Psoas muscle (tissue), 8 donors: Measurements from ENCODE around the gene CD34. TPM values are rescaled to one million over a fixed set of nuclear protein-coding genes. Genes with fewer than 3 reads are reported as not detected.

Source experiments
- ATAC-seq, 4 donors: fragments of 200-7000 bp; cut with Tn5 transposase; one replicate each; pipeline ENCODE4 v1.9.1; 2020; ENCODE audit warnings: moderate library complexity in 3 of 4, mild to moderate bottlenecking in 2 of 4
- DNase-seq, 2 donors: peaks; one replicate each; pipeline ENCODE4 v3.0.0-alpha.2; 2020
- H3K27ac ChIP-seq: fragments of 200-600 bp; one replicate; pipeline ENCODE4 v1.8.0; 2022
- H3K27me3 ChIP-seq, 3 donors: fragments of 200-600 bp in 1 of 3; one replicate each; pipeline versions ENCODE4 v1.6.1 to v1.8.0; 2013 to 2022; ENCODE audit warnings: low read length in 2 of 3, mild to moderate bottlenecking in 2 of 3, moderate library complexity in 1 of 3; ENCODE audit not compliant: insufficient read depth in 3 of 3
- H3K36me3 ChIP-seq, 2 donors: fragments of 200-600 bp in 1 of 2; one replicate each; pipeline versions ENCODE4 v1.6.1 to v1.8.0; 2013 to 2022; ENCODE audit warnings: low read depth in 1 of 2, mild to moderate bottlenecking in 1 of 2, moderate library complexity in 1 of 2; ENCODE audit not compliant: insufficient read depth in 1 of 2
- H3K4me1 ChIP-seq: fragments of 200-600 bp; one replicate; pipeline ENCODE4 v1.8.0; 2022
- H3K4me3 ChIP-seq: fragments of 200-600 bp; one replicate; pipeline ENCODE4 v1.8.0; 2022; ENCODE audit warnings: mild to moderate bottlenecking
- H3K9me3 ChIP-seq: fragments of 200-600 bp; one replicate; pipeline ENCODE4 v1.8.0; 2022
- WGBS, 3 donors: extraction: QIAGEN DNeasy Blood & Tissue Kit; methylation state at CpG; one replicate each; pipeline versions ENCODE4 v1.1.6 to v1.1.7; 2013; 5-methylcytosine and 5-hydroxymethylcytosine counted together
- intact Hi-C, 2 donors: fragments of 100-400 bp; cut with DNase I; formaldehyde crosslinking; loops; one replicate each; pipeline versions ENCODE4 v1.11.0 to v1.14.2; 2022
- polyA plus RNA-seq, 3 donors: library from polyadenylated mRNA; stranded (reverse); fragments of 200-250 nt; gene quantifications; one replicate each; pipeline ENCODE4 v1.2.3, GENCODE V29; 2013
- total RNA-seq, 4 donors: library from RNA; stranded (reverse); fragmentation: NEBNext Ultra II Directional in 2 of 4; extraction: Animal tissue kit (Norgen Biotek cat#: 25700) in 2 of 4; gene quantifications; one replicate each; pipeline versions ENCODE4 v1.2.1 to v1.2.4, GENCODE V29; 2021 to 2023
- TF ChIP-seq, protein P1 (sequence below): fragments of 200-600 bp; IDR thresholded peaks from one replicate; pipeline ENCODE4 v1.8.0; 2022; ENCODE audit warnings: antibody characterized with exemption
- donor health status: healthy with polysubstance abuse.
- donor health status: DM: no; HTN: no; CAD: no; lungs with moderate emphysema.
- donor health status: Bipolar disorder and iron deficiency.
- donor health status: healthy.
- donor health status: DM: yes; HTN: yes; CAD: no.
- donor health status: DM: no; HTN: no; CAD: no.
- donor health status: DM: no; HTN: no; CAD: no.
- donor health status: DM: yes; HTN: yes; CAD: no.

CD34 gene
- total and polyA plus RNA-seq, 7 donors: 14.4 to 61.1 (median 21.1) TPM

DNA sequence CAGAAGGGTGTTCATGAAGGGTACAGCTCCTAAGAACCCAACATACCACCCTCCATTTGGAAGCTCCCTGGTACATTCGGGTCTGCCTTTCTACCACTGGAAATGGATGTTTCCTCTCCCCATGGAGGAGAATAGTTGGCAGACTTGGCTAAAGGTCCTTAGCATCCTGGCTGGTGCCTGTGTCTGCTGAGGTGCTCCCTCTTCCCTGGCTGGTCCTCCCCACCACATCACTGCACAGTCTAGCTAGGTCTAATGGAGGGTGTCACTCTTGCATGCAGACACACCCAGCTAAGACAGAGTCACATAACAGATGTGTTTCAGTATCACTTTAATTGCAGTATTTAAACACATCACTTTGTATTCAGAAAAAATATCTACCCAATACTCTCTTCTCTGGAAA is 24.7 kb downstream of the CD34 start:
- ATAC-seq: no peak
- WGBS, 3 donors: 60 to 76% (median 63%) methylated on average over 1 of the region's 1 CpG

DNA sequence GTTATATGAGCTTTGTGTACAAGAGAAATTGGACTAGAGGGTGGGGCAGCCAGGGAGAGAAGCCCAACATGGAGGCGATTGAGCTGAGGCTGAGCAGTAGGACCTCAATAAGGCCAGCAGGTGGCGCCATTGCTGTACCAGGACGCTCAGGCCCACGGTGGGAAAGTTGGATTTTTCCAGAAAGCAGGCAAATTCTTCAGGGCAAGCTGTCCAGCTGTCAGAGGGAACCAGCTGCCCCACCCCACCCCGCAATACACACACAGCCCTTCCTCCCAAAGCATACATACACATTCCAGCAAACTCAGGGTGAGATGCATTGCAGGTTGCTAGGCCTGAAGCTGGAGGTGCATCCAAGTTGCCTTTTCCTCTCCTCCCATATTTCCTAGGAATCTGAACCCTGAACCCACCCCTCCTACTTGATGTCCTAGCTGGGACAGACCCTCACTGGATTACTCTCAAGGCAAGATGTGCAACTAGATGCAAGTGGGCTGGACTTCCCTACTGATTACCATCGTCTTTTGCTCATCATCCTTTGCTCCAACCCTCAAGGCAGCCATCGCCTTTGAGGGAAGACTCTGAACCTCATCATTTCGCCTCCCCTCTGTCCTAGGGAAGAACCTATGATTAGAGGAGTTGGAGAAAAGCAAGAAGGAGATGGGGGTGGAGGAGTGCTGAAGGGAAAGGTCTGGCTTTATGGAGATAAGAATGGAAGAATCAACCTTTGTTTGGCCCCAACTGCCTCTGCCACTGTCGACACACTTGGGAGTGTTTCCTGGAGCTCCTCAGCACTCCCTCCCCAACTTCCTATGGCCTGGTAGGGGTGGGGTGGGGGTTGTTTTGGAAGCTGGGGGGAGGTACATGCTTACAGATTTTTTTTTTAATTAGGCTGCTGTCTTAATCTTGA is 25.5 kb downstream of the CD34 start:
- ATAC-seq (peak; percentile 83 to 94 (median 90)), DNase-seq (peak; percentile 83 to 90)
- intact Hi-C loops: loop anchor here (2.0 kb wide), 2 partner anchors 77 to 79 kb away; no protein-coding TSS in a partner anchor
- Histone ChIP-seq H3K36me3 (no peaks in the 10 kb centered on the region), H3K4me1 (peaks cover 23% of the 10 kb centered on the region), H3K9me3 (no peaks in the 10 kb centered on the region), H3K4me3 (no peak overlapping the region), H3K27ac (peak overlapping the region; percentile 30), H3K27me3 (no peaks in the 10 kb centered on the region)
- WGBS, 3 donors: 29 to 31% (median 30%) methylated on average over 9 of the region's 9 CpGs
- TF ChIP-seq, protein P1, sequence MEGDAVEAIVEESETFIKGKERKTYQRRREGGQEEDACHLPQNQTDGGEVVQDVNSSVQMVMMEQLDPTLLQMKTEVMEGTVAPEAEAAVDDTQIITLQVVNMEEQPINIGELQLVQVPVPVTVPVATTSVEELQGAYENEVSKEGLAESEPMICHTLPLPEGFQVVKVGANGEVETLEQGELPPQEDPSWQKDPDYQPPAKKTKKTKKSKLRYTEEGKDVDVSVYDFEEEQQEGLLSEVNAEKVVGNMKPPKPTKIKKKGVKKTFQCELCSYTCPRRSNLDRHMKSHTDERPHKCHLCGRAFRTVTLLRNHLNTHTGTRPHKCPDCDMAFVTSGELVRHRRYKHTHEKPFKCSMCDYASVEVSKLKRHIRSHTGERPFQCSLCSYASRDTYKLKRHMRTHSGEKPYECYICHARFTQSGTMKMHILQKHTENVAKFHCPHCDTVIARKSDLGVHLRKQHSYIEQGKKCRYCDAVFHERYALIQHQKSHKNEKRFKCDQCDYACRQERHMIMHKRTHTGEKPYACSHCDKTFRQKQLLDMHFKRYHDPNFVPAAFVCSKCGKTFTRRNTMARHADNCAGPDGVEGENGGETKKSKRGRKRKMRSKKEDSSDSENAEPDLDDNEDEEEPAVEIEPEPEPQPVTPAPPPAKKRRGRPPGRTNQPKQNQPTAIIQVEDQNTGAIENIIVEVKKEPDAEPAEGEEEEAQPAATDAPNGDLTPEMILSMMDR: peak; percentile 97

More for the DNA sequence above, 24.7 kb downstream of the CD34 start:
- Histone ChIP-seq H3K27ac (no peak overlapping the region), H3K9me3 (no peaks in the 10 kb centered on the region), H3K36me3 (no peaks in the 10 kb centered on the region), H3K4me1 (peaks cover 31% of the 10 kb centered on the region), H3K4me3 (no peak overlapping the region), H3K27me3 (no peaks in the 10 kb centered on the region)
- TF ChIP-seq, protein P1: no peak
- intact Hi-C loops: loop anchor here in 1 of 2 donors (2.0 kb wide), 1 partner anchor 79 kb away; no protein-coding TSS in a partner anchor
- DNase-seq: no peak

DNA sequence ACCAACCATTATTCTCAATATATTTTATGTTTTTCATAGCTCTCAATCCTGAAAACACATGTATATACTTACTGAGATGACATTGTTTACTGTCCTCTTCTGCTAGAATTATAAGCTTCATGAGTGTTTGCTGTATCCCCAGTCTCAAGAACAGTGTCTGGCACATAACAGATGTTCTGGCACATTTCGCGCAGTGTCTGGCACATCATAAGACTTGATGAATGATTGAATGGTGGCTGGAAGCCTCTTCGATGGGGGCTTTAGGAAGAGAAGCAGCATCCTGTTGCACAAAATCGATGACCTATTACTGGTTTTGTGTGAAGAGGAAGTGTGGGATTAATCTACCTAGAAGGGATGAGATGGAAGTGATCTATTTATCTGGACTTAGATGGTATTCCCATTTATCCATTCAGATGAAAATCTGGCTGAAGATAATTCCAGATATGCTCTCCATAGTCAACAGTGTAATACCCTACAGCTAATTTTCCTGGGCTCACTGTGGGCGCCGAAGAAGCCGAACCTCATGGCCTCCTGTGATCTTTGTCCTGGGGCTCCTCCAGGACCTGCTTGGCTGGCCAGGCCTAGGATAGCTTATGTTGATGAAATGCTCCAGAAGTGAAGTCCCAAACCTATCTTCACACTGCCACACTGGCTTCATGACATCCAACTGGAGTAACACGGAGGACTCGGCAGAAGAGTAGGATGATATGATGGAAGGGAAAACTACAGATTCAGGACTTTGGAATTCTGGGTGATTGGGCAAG is 26.5 kb downstream of the CD34 start:
- 41 to 53% (median 43%) methylated on average over 9 of the region's 9 CpGs for WGBS, 3 donors
- intact Hi-C loops: loop anchor here in 1 of 2 donors (2.0 kb wide), 1 partner anchor 78 kb away; no protein-coding TSS in a partner anchor
- peak in 3 of 4 donors; percentile 7 to 22 (median 11) for ATAC-seq
- Histone ChIP-seq H3K27me3 (no peaks in the 10 kb centered on the region), H3K4me3 (no peak overlapping the region), H3K4me1 (peaks cover 13% of the 10 kb centered on the region), H3K36me3 (no peaks in the 10 kb centered on the region), H3K9me3 (no peaks in the 10 kb centered on the region), H3K27ac (peak overlapping the region; percentile 30)
- TF ChIP-seq, protein P1: no peak
- DNase-seq: no peak

DNA sequence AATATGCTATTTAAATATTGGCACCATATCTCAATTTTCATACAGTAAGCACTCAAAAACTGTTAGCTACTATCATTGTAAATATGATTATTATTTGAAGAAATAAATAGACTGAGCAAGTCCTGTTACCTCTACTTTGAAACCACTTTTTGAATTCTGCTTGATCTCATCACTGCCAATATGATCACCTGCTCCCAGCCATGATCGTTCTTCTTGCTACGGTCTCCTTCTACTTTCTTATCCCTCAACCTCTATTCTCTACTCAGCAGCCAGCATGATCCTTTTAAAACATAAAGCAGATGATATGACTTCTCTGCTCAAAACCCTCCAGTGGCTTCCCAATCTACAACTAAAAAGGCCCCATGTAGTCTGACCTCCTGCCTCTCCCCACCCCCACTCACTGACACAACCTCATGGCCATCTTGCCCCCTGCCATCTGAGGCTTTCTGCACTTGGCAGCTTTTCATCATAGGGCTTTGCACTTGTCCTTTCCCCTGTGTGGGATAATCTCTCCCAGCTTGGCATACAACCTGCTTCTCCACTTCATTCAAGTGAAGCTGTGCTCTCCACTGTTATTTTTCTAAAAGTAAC is 27.2 kb downstream of the CD34 start:
- no peaks in the 10 kb centered on the region for H3K9me3 ChIP-seq
- peak in 1 of 4 donors; percentile 14 for ATAC-seq
- H3K4me3 ChIP-seq: no peak overlapping the region
- no peaks in the 10 kb centered on the region for H3K27me3 ChIP-seq
- DNase-seq: no peak
- no peaks in the 10 kb centered on the region for H3K36me3 ChIP-seq
- 33 to 74% (median 53%) methylated on average over 2 of the region's 2 CpGs for WGBS, 3 donors
- peak overlapping the region; percentile 11 for H3K27ac ChIP-seq
- TF ChIP-seq, protein P1: no peak
- peaks cover 6% of the 10 kb centered on the region for H3K4me1 ChIP-seq
- intact Hi-C loops: loop anchor here in 1 of 2 donors (2.0 kb wide), 1 partner anchor 79 kb away; no protein-coding TSS in a partner anchor
